ENCODE measurements around the gene GPS2.

- TF ChIP-seq GATA2 (IDR thresholded peaks at IDR 0.05; ENCODE audit: low read depth, low read length) (no peak), GATA3 (IDR thresholded peaks at IDR 0.05; ENCODE audit: low read depth, low read length) (no peak)
These were observed 7.2 kb downstream of the GPS2 start for GRCh38 chr17:7307686-7308624.
